Measurements from ENCODE around the gene BOLA3. TPM values are rescaled to one million over a fixed set of nuclear protein-coding genes. Genes with fewer than 3 reads are reported as not detected.

BOLA3 gene
- total and polyA plus RNA-seq, 2 donors (not counting 1 experiment from before 2014, with no cell fraction given): 28.2 to 48.8 TPM

- H3K9ac ChIP-seq (ENCODE audit: insufficient read depth, low read length): no peak overlapping the region
- TF ChIP-seq CTCF (conservative IDR thresholded peaks at IDR 0.05 in 1 of 2, IDR thresholded peaks at IDR 0.05 in 1 of 2; ENCODE audit: low read depth in 1 of 2, low read length in 2 of 2) (no peak), EZH2 (IDR thresholded peaks at IDR 0.05; ENCODE audit: low read length, missing control alignments) (no peak)
- no peak overlapping the region for H3K27ac ChIP-seq (ENCODE audit: insufficient read depth, low read length)
- peaks cover 2% of the 10 kb centered on the region for H3K36me3 ChIP-seq (ENCODE audit: control insufficient read depth, insufficient read depth, low read length)
- H3K4me3 ChIP-seq (replicated peaks in 1 of 4; ENCODE audit: control extremely low read depth in 1 of 4, insufficient read depth in 1 of 4, low read depth in 3 of 4, low read length in 4 of 4): no peak overlapping the region
- no peak overlapping the region for H3K4me2 ChIP-seq (ENCODE audit: extremely low read depth, insufficient read depth, low read length)
- H3K9me3 ChIP-seq (ENCODE audit: control insufficient read depth, insufficient read depth, low read depth, low read length): no peaks in the 10 kb centered on the region
- H3K79me2 ChIP-seq (ENCODE audit: control insufficient read depth, insufficient read depth, low read length): peaks cover 57% of the 10 kb centered on the region
- no peak overlapping the region for H2AFZ ChIP-seq (ENCODE audit: low read length)
- no peak for DNase-seq (ENCODE audit: low read depth in 2 of 2)
- no peaks in the 10 kb centered on the region for H3K27me3 ChIP-seq (ENCODE audit: control insufficient read depth, insufficient read depth, low read length)
- H3K4me1 ChIP-seq (ENCODE audit: control insufficient read depth, extremely low read depth, insufficient read depth, low read length): no peaks in the 10 kb centered on the region
- no peaks in the 10 kb centered on the region for H4K20me1 ChIP-seq (ENCODE audit: control insufficient read depth, extremely low read depth, insufficient read depth, low read length)
Measured at GRCh38 chr2:74174909-74175308, 27.2 kb upstream of the BOLA3 start.

- Histone ChIP-seq H3K9ac (ENCODE audit: insufficient read depth, low read length) (no peak overlapping the region), H3K4me3 (replicated peaks in 1 of 4; ENCODE audit: control extremely low read depth in 1 of 4, insufficient read depth in 1 of 4, low read depth in 3 of 4, low read length in 4 of 4) (no peak overlapping the region), H3K27ac (ENCODE audit: insufficient read depth, low read length) (no peak overlapping the region), H3K4me1 (ENCODE audit: control insufficient read depth, extremely low read depth, insufficient read depth, low read length) (no peaks in the 10 kb centered on the region), H3K9me3 (ENCODE audit: control insufficient read depth, insufficient read depth, low read depth, low read length) (no peaks in the 10 kb centered on the region), H4K20me1 (ENCODE audit: control insufficient read depth, extremely low read depth, insufficient read depth, low read length) (no peaks in the 10 kb centered on the region), H3K36me3 (ENCODE audit: control insufficient read depth, insufficient read depth, low read length) (peaks cover 10% of the 10 kb centered on the region), H3K27me3 (ENCODE audit: control insufficient read depth, insufficient read depth, low read length) (no peaks in the 10 kb centered on the region), H3K79me2 (ENCODE audit: control insufficient read depth, insufficient read depth, low read length) (peaks cover 14% of the 10 kb centered on the region), H2AFZ (ENCODE audit: low read length) (no peak overlapping the region), H3K4me2 (ENCODE audit: extremely low read depth, insufficient read depth, low read length) (no peak overlapping the region)
- no peak for DNase-seq (ENCODE audit: low read depth in 2 of 2)
- TF ChIP-seq CTCF (conservative IDR thresholded peaks at IDR 0.05 in 1 of 2, IDR thresholded peaks at IDR 0.05 in 1 of 2; ENCODE audit: low read depth in 1 of 2, low read length in 2 of 2) (no peak), EZH2 (IDR thresholded peaks at IDR 0.05; ENCODE audit: low read length, missing control alignments) (no peak)
Measured at GRCh38 chr2:74168739-74169138, 21.0 kb upstream of the BOLA3 start.

GRCh38 chr2:74164761-74165160, 17.0 kb upstream of the BOLA3 start:
- Histone ChIP-seq H3K79me2 (ENCODE audit: control insufficient read depth, insufficient read depth, low read length) (no peaks in the 10 kb centered on the region), H3K36me3 (ENCODE audit: control insufficient read depth, insufficient read depth, low read length) (peaks cover 7% of the 10 kb centered on the region), H4K20me1 (ENCODE audit: control insufficient read depth, extremely low read depth, insufficient read depth, low read length) (no peaks in the 10 kb centered on the region), H2AFZ (ENCODE audit: low read length) (no peak overlapping the region), H3K4me2 (ENCODE audit: extremely low read depth, insufficient read depth, low read length) (no peak overlapping the region), H3K27ac (ENCODE audit: insufficient read depth, low read length) (no peak overlapping the region), H3K9ac (ENCODE audit: insufficient read depth, low read length) (no peak overlapping the region), H3K4me1 (ENCODE audit: control insufficient read depth, extremely low read depth, insufficient read depth, low read length) (no peaks in the 10 kb centered on the region), H3K4me3 (replicated peaks in 1 of 4; ENCODE audit: control extremely low read depth in 1 of 4, insufficient read depth in 1 of 4, low read depth in 3 of 4, low read length in 4 of 4) (no peak overlapping the region), H3K27me3 (ENCODE audit: control insufficient read depth, insufficient read depth, low read length) (no peaks in the 10 kb centered on the region), H3K9me3 (ENCODE audit: control insufficient read depth, insufficient read depth, low read depth, low read length) (no peaks in the 10 kb centered on the region)
- no peak for DNase-seq (ENCODE audit: low read depth in 2 of 2)
- TF ChIP-seq CTCF (conservative IDR thresholded peaks at IDR 0.05 in 1 of 2, IDR thresholded peaks at IDR 0.05 in 1 of 2; ENCODE audit: low read depth in 1 of 2, low read length in 2 of 2) (no peak), EZH2 (IDR thresholded peaks at IDR 0.05; ENCODE audit: low read length, missing control alignments) (no peak)

Data from fibroblast of lung (primary cell).